Lower lobe of right lung (tissue), 2 donors: ENCODE measurements around the gene PLCD3. TPM values are rescaled to one million over a fixed set of nuclear protein-coding genes. Genes with fewer than 3 reads are reported as not detected.

ENCODE experiments used
- ATAC-seq, 2 donors: fragments of 200-7000 bp; cut with Tn5 transposase; one replicate each; pipeline ENCODE4 v1.9.1; 2020 to 2022; ENCODE audit warnings: mild to moderate bottlenecking in 2 of 2, moderate library complexity in 2 of 2
- DNase-seq: peaks from one replicate; pipeline ENCODE4 v3.0.0-alpha.2; 2020
- H3K27ac ChIP-seq: fragments of 200-600 bp; one replicate; pipeline ENCODE4 v1.8.0; 2022
- H3K27me3 ChIP-seq: fragments of 200-600 bp; one replicate; pipeline ENCODE4 v1.8.0; 2022; ENCODE audit warnings: low read depth
- H3K36me3 ChIP-seq: fragments of 200-600 bp; one replicate; pipeline ENCODE4 v1.8.0; 2022; ENCODE audit warnings: mild to moderate bottlenecking
- H3K4me1 ChIP-seq: fragments of 200-600 bp; one replicate; pipeline ENCODE4 v1.8.0; 2022
- H3K4me3 ChIP-seq: fragments of 200-600 bp; one replicate; pipeline ENCODE4 v1.8.0; 2022; ENCODE audit warnings: mild to moderate bottlenecking
- H3K9me3 ChIP-seq: fragments of 200-600 bp; one replicate; pipeline ENCODE4 v1.8.0; 2022
- CTCF ChIP-seq: fragments of 200-600 bp; IDR thresholded peaks from one replicate; pipeline ENCODE4 v1.8.0; 2022; ENCODE audit warnings: antibody characterized with exemption, mild to moderate bottlenecking
- intact Hi-C: fragments of 100-400 bp; cut with DNase I; formaldehyde crosslinking; loops from one replicate; pipeline ENCODE4 v1.11.0; 2022
- total RNA-seq: library from RNA; stranded (reverse); fragmentation: NEBNext Ultra II Directional; extraction: Animal tissue kit (Norgen Biotek cat#: 25700); gene quantifications from one replicate; pipeline ENCODE4 v1.2.1, GENCODE V29; 2021
- donor health status: DM: no; HTN: yes; CAD: no; lungs with severe emphysema.

Gene PLCD3
- total RNA-seq, 1 donor from 2014 or later = 38.3 TPM

DNA sequence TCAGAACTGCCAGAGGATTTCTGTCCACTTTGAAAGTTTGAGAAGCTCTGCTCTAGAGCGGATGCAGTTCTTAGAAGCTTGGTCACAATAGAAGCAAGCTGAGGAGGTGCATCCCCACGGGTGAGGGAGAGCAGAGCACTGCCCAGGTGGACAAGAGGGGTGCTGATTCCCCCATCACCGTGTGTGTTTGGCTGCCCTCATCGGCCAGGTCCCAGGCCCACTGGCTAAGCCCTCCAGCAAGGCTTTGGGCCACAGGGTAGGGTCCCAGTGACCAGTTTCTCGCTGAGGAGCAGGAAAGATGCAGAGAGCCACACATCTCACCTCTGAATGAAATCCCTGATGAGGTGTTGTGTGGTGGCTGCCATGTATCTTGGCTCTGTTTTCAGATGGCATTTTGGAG, 44.3 kb downstream of the PLCD3 start:
- intact Hi-C loops = no loop called here
- Histone ChIP-seq H3K27ac (no peak overlapping the region), H3K9me3 (no peaks in the 10 kb centered on the region), H3K27me3 (no peaks in the 10 kb centered on the region), H3K4me1 (peaks cover 23% of the 10 kb centered on the region), H3K36me3 (peaks cover 92% of the 10 kb centered on the region), H3K4me3 (no peak overlapping the region)
- DNase-seq (no peak), ATAC-seq (no peak)
- no peak for TF ChIP-seq CTCF

DNA sequence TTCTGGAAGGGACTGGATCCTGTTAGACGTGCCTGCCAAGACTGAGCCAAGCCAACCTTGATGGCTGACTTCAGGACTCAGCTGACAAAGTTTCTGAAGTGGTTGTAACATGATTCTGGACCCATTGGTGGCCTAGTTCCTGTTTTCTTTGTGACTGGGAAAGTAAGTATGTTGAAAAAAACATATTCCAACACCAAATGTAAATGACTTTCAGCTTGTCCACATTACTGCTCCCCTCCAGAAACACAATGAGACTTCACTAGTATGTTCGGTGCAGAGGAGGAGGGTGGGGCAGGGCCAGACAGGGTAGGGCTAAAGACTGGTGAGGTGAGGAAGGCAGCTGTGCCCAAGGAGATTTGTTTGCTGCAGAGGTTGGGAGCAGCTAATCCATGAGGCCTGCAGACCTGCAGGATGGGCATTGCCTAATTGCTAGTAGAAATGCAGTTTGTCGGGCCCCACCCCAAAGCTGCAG, 44.8 kb downstream of the PLCD3 start:
- Histone ChIP-seq H3K4me3 (no peak overlapping the region), H3K9me3 (no peaks in the 10 kb centered on the region), H3K4me1 (peaks cover 18% of the 10 kb centered on the region), H3K27me3 (no peaks in the 10 kb centered on the region), H3K27ac (no peak overlapping the region), H3K36me3 (peaks cover 97% of the 10 kb centered on the region)
- intact Hi-C loops = no loop called here
- ATAC-seq (no peak), DNase-seq (no peak)
- no peak for TF ChIP-seq CTCF

DNA sequence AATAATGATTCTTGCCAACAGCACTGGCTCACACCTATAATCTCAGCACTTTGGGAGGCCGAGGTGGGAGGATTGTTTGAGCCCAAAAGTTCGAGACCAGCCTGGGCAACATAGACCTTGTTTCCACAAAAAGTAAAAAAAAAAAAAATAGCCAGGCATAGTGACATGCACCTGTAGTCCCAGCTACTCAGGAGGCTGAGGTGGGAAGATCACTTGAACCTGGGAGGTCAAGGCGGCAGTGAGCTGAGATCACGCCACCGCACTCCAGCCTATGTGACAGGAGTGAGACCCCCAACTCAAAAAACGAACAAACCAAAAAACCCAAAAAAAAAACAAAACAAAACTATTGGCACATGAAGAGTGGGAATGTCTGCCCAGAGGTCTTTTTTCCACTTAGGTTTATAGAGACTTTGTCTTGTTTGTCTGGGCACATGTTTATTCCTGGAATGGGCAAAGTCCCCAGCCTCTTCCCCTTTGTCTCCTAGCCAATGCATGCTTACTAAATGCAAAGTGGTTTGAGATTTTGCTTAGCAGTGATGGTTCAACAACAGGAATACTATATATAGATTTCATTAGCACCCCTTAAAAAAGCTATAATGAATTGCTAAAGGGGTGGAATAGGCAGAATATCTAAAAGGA, 45.3 kb downstream of the PLCD3 start:
- DNase-seq (no peak), ATAC-seq (no peak)
- TF ChIP-seq CTCF = no peak
- no peaks in the 10 kb centered on the region for H3K9me3 ChIP-seq
- H3K27ac ChIP-seq = no peak overlapping the region
- H3K4me1 ChIP-seq = peaks cover 13% of the 10 kb centered on the region
- H3K36me3 ChIP-seq = peaks cover 99% of the 10 kb centered on the region
- intact Hi-C loops = no loop called here
- H3K27me3 ChIP-seq = no peaks in the 10 kb centered on the region
- H3K4me3 ChIP-seq = no peak overlapping the region

DNA sequence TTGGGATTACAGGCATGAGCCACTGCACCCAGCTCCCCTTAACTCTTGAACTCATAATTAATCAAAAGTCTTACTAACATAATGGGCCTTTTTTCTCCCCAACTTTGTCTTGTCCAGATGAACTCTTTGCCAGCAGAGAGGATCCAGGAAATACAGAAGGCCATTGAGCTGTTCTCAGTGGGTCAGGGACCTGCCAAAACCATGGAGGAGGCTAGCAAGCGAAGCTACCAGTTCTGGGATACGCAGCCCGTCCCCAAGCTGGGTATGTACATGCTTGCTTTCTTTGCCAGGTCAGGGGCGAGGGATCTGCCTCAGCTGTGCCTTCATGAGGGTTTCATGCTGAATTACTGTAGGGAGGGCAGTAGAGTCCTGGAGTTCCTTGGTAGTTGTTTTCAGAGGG, 45.9 kb downstream of the PLCD3 start:
- Histone ChIP-seq H3K9me3 (no peaks in the 10 kb centered on the region), H3K27ac (no peak overlapping the region), H3K4me1 (peaks cover 9% of the 10 kb centered on the region), H3K27me3 (no peaks in the 10 kb centered on the region), H3K36me3 (peaks cover 99% of the 10 kb centered on the region), H3K4me3 (no peak overlapping the region)
- DNase-seq = no peak
- ATAC-seq = no peak
- TF ChIP-seq CTCF = no peak
- intact Hi-C loops = no loop called here

DNA sequence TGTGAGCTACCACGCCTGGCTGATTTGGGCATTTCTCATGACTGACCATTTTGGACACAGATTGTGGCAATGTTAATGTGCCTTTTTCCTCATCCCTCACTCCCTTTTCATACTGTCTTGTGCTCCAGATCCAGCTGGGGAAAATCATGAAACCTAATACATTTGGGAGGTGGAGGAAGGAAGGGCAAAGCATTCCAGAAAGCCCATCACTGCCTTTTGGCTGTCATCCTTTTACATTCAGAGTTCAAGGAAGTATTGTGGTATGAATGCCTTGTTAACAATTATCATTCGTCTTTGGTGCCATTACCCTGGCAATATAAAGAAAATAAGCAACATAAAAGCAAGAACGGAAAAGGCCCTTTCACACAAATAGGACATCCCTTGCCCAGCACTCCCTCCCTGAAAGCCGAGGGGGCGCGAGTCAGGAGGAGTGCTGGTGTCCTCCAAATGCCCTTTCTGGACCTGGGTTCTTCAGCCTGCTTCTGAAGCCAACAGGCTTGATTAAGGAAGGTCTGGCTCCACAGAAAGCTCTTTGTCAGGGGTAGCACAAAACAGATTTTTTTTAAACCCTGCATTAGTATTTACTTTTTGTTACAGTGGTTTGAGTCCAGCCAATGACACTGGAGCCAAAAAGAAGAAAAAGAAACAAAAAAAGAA, 51.1 kb downstream of the PLCD3 start:
- no peak for TF ChIP-seq CTCF
- intact Hi-C loops = no loop called here
- H3K27me3 ChIP-seq = no peaks in the 10 kb centered on the region
- DNase-seq = no peak
- peaks cover 19% of the 10 kb centered on the region for H3K4me1 ChIP-seq
- H3K36me3 ChIP-seq = peaks cover 68% of the 10 kb centered on the region
- no peaks in the 10 kb centered on the region for H3K9me3 ChIP-seq
- H3K27ac ChIP-seq = no peak overlapping the region
- ATAC-seq = no peak
- no peak overlapping the region for H3K4me3 ChIP-seq
